ENCODE results near the gene ATP6V0D1. TPM values are rescaled to one million over a fixed set of nuclear protein-coding genes. Genes with fewer than 3 reads are reported as not detected.

ATP6V0D1 gene
- total and polyA plus RNA-seq, 8 donors = 48.5 to 185 (median 58.6) TPM

GRCh38 chr16:67443265-67443664 lies 37.7 kb downstream of the ATP6V0D1 start:
- no peak for TF ChIP-seq CTCF (IDR thresholded peaks at IDR 0.05)
- no peak for DNase-seq
- ATAC-seq = no peak
- Histone ChIP-seq H3K9me3 (no peaks in the 10 kb centered on the region), H3K4me1 (peaks cover 24 to 52% of the 10 kb centered on the region in 2 donors), H3K27me3 (no peaks in the 10 kb centered on the region), H3K4me3 (no peak overlapping the region), H3K36me3 (peaks cover 0 to 98% of the 10 kb centered on the region in 2 donors), H3K27ac (no peak overlapping the region)
- intact Hi-C loops (cut with DNase I) = no loop called here

- Histone ChIP-seq H3K36me3 (peaks cover 0 to 98% of the 10 kb centered on the region in 2 donors), H3K27ac (no peak overlapping the region), H3K9me3 (no peaks in the 10 kb centered on the region), H3K4me3 (no peak overlapping the region), H3K27me3 (no peaks in the 10 kb centered on the region), H3K4me1 (peaks cover 20 to 50% of the 10 kb centered on the region in 2 donors)
- no peak for TF ChIP-seq CTCF (IDR thresholded peaks at IDR 0.05)
- ATAC-seq = no peak
- DNase-seq = no peak
- intact Hi-C loops (cut with DNase I) = no loop called here
Observed at GRCh38 chr16:67442581-67443255, 38.2 kb downstream of the ATP6V0D1 start.

GRCh38 chr16:67441907-67442306 lies 39.0 kb downstream of the ATP6V0D1 start:
- H3K27me3 ChIP-seq = no peaks in the 10 kb centered on the region
- H3K9me3 ChIP-seq = no peaks in the 10 kb centered on the region
- DNase-seq (peak in 1 of 4 donors; percentile 76), ATAC-seq (peak; percentile 1)
- H3K4me3 ChIP-seq = no peak overlapping the region
- peaks cover 0 to 98% of the 10 kb centered on the region in 2 donors for H3K36me3 ChIP-seq
- intact Hi-C loops (cut with DNase I) = no loop called here
- TF ChIP-seq CTCF (IDR thresholded peaks at IDR 0.05) = no peak
- peaks cover 12 to 42% of the 10 kb centered on the region in 2 donors for H3K4me1 ChIP-seq
- peak overlapping the region in 1 of 2 donors; percentile 56 for H3K27ac ChIP-seq

DNA sequence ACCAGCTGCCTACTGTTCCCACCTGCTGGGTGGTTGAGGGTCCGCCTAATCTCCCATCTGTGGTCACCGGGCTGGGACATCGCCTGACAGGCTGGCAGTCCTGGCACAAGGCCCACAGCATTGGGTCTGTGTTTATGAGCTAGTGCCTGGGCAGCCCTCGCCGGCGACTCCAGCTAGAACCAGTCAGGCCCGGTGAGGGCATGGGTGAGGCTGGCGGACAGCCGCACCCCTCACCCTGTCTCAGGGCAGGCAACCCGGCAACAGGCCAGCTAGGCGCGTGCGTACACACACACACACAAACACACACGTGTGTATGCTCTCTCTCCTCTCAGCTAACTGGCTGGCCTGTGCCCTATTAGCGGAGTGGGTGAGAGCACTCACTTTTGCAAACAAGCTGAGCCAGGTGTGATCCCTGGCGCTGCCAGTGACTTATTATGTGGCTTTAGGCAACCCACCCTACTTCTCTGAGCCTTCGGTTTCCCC lies 39.6 kb downstream of the ATP6V0D1 start:
- DNase-seq = peak in 3 of 4 donors; percentile 79 to 91 (median 87)
- peak; percentile 87 for ATAC-seq
- H3K27ac ChIP-seq = peak overlapping the region in 1 of 2 donors; percentile 56
- TF ChIP-seq CTCF (IDR thresholded peaks at IDR 0.05) = no peak
- H3K36me3 ChIP-seq = peaks cover 0 to 100% of the 10 kb centered on the region in 2 donors
- peaks cover 6 to 36% of the 10 kb centered on the region in 2 donors for H3K4me1 ChIP-seq
- H3K9me3 ChIP-seq = no peaks in the 10 kb centered on the region
- intact Hi-C loops (cut with DNase I) = no loop called here
- H3K27me3 ChIP-seq = no peaks in the 10 kb centered on the region
- H3K4me3 ChIP-seq = no peak overlapping the region

DNA sequence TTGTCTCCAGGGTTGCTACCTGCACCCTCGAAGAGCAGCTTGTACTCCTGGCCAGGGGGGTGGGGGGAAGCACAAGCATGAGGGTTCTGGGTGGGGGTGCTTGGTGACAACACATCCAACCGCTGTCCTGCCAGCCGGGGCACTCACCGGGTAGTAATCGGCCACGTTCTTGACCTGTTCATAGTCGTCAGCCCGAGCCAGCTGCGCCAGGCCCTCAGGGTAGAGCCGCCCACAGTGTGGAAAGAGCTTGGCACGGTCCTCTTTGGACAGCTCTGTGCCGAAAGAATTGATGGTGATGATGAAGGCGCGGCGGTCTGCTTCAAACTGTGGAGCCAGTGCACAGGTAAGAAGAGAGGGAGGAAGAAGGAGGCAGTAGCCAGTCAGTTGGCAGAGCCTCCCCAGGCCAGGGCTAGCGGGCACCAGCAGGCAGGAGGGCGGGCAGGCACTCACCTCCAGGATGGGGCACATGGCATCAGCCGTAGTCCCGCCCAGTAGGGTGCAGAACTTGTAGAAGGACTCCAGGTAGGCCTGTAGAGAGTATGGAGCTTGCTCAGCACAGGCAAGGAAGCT lies 42.0 kb downstream of the ATP6V0D1 start:
- no peak overlapping the region for H3K4me3 ChIP-seq
- no peak overlapping the region for H3K27ac ChIP-seq
- H3K27me3 ChIP-seq = no peaks in the 10 kb centered on the region
- ATAC-seq (no peak), DNase-seq (no peak)
- peaks cover 0 to 86% of the 10 kb centered on the region in 2 donors for H3K36me3 ChIP-seq
- TF ChIP-seq CTCF (IDR thresholded peaks at IDR 0.05) = no peak
- no peaks in the 10 kb centered on the region for H3K9me3 ChIP-seq
- H3K4me1 ChIP-seq = peaks cover 0 to 31% of the 10 kb centered on the region in 2 donors
- intact Hi-C loops (cut with DNase I) = no loop called here

Data from left lung (tissue), 10 donors.